ENCODE results near the gene GLYR1.

DNA sequence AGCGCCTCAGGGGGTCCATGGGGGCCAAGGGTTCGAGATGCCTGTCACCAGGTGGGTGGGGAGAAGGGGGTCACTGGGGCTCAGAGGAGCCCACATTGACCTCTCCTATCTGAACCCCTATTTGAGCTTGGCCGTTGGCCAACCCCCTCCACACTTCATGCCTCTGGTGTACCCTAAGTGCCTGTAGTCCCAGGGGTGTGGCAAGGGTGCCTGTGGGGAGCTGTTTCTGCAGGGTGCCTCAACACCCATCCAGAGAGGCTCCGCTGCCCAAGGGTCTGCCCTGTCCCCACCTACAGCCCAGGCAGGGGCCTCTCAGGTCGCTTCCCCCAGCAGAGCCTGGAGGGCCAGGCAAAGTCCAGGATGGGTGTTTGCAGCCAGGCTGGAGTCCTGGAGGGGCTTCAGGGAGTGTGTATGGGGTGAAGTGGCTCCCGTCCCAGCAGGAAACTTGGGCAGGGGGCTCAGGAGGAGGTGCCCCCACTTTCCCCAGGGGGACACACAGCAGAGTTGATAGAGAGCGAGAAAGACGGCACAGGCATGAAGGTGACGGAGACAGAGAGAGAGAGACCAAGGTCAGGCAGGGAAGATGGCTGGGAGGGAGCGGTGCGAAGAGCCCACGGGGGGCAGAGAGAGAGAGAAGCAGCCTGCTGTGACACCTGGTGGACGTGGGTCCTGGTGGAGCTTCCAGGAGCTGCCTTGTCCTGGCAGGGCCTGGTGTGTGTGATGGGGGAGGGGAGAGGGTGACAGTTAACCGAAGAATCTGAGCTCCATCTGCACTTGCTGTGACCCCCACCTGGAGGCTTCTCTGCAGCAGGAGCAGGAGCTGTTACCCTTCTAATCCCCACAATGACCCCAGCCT, 59.2 kb downstream of the GLYR1 start, which contains the start of gene SEPTIN12:
- TF ChIP-seq FOXM1 (IDR thresholded peaks at IDR 0.05; ENCODE audit: borderline replicate concordance) (no peak), ARNT (IDR thresholded peaks at IDR 0.05) (no peak), FOXK2 (IDR thresholded peaks at IDR 0.05) (no peak), ZNF384 (IDR thresholded peaks at IDR 0.05) (no peak)

Data from HEK293T (cell line).